HG03520 (cell line): Measurements from ENCODE around the gene PCNX2.

Source experiments
- ATAC-seq: cut with Tn5 transposase; IDR thresholded peaks from one replicate; pipeline ENCODE4 v1.9.1; 2021; ENCODE audit warnings: mild to moderate bottlenecking, moderate library complexity; ENCODE audit not compliant: unreplicated experiment

Gene PCNX2

GRCh38 chr1:233320023-233320422 lies 24.5 kb upstream of the PCNX2 start:
- ATAC-seq = no peak

- no peak for ATAC-seq
Measured at GRCh38 chr1:233319272-233319671, 23.7 kb upstream of the PCNX2 start.

GRCh38 chr1:233316473-233316872 lies 20.9 kb upstream of the PCNX2 start:
- no peak for ATAC-seq

GRCh38 chr1:233315718-233316301 lies 20.3 kb upstream of the PCNX2 start:
- ATAC-seq = no peak

DNA sequence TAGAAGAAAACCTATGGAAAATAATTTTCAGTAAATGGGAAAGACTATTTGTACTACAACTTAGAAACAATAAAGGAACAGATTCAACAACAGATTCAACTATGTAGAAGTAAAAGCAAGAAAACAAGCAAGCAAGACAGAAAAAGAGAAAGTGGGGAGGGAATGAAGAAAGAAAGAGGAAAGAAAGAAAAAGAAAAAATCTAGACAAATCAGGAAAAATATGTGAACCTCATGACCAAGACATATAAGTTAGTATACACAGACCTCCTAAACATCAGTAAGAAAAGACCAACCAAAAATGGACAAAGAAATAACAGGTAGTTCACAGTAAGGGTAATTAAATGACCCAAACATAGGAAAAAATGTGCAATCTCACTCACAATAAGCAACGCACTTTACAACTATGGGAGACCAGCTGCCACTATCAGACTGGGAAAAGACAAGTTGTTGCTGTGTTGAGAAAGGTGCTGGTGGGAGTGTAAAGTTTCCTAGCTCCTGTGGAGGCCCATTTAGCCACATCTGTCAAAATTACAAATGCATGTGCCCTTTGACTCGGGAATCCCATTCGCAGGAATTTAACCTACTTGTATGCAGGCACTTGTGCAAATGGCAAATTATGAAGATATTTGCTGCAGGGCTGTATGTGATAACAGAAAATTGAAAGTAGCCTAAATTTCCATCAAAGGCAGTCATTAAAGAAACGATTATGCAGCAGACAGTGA lies 18.1 kb upstream of the PCNX2 start:
- ATAC-seq = no peak

GRCh38 chr1:233304489-233305102 lies 9.1 kb upstream of the PCNX2 start:
- no peak for ATAC-seq

DNA sequence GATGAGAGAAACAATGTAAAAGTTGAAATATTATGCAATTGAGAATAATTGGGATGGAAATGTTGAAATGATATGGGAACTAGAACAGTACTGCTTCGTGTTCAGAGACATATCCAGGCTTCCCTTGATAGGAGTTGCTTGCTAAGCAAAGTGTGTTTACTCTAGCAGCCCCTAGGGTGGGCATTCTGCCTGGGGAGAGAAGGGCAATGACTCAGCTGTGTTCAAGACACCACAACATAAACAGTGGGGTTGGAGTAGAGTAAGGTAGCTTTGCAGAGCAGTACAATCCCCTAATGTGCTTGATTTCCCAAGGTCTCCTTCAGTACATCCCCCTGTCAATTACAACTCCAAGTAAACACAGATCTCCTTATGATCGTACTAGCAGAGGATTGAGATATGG lies 4.8 kb upstream of the PCNX2 start:
- no peak for ATAC-seq

DNA sequence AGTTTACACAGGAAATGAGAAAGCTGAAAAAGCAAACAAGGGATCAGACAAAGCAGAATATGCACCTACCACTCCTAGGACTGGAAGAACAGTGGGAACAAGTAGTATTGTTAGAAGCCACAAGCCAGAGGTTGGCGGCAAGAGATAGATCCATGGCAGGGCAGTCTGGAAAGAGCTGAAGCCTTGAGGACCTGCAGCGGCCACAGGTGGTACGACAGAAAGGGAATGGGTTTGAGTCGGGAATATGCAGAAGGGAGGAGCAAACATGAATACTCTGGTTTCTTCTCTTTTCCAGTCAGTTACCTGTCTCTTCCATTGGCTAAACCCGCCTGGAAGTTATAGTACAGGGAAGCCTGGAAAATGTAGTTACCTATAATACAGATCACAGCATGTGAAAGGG lies 3.9 kb upstream of the PCNX2 start:
- no peak for ATAC-seq

DNA sequence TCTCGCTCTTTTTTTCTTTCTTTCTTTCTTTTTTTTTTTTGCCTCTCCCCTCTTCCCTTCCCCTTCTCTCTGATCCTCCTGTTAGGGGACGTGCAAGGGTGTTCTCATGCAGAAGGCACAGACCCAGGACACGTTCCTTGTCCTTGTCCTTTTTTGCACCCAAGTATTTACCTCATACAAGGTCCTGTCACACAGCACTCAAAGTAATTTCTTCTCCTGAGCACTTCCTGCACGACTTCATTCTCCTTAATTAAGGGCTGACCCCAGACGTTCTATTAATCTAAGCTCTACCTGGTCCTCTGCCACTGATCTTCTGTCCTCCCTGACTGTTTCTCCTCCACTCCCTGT lies 424 bp upstream of the PCNX2 start:
- ATAC-seq = no peak

- peak; percentile 32 for ATAC-seq
Measured at GRCh38 chr1:233294913-233295236, 650 bp downstream of the PCNX2 start.

DNA sequence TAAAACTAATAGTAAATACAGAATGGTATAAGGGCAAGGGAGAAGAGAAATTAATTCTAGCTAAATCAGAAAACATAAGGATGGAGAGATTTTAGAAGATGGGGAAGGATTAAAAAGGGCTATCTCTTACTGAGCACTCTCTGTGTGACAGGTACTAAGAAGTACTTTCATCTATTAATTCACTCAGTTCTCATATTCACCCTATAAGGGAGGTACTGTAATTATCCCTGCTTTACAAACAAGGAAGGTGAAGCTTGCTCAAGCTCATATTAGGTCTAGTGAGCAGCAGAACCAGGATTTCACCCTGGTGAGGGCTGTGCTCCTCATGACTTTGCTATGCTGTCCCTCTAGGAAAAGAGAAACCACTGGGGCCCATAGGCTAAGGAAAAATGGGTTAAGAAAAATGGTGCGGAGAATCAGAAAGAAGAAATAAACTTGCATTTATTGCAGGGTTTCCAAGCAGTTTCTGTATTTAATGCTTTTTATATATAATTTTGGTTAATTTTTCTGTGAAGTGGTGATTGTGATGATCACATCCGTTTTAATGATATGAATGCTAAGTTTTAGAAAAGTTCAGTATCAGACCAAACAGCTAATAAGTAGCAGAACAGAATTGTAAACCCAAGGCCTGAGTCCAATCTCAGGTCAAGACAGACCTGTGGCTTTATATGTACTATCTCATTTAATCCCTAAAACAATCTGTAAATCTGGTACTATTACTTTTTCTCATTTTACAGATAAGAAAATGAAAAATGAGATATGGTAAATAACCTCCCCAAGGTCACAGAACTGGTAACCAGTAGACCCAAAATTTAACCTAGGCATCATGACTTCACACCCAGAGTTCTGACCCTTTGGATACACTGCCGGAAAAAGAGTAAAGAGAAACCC lies 1.7 kb downstream of the PCNX2 start:
- no peak for ATAC-seq

DNA sequence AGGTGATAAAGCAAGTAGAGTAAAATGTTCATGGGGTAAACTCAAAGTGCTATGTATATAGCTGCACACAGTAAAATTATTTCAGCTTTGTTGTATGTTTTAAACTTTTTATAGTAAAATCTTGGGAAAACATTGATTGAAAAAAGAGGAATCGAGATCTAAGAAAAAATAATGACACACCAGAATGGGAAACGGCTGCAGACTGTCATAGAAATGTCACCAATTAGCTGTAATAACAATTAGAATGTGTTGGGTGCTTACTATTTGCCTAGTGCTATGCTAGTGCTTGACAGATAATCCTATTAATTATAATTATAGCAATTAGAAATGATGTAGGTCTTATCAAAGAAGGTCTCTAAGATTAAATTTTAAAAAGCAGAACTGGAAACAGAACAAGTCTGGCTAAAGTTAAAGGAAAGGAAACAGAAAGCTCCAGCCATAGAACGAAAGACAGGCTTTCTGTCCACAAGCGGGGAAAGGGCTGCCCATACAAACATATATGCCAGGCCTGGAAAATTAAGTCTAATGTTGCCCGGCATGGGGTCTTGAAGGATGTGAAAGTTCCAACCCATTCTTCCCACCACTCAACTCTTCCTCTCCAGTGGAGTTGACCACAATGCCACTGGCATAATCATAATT lies 5.0 kb downstream of the PCNX2 start:
- ATAC-seq = no peak

DNA sequence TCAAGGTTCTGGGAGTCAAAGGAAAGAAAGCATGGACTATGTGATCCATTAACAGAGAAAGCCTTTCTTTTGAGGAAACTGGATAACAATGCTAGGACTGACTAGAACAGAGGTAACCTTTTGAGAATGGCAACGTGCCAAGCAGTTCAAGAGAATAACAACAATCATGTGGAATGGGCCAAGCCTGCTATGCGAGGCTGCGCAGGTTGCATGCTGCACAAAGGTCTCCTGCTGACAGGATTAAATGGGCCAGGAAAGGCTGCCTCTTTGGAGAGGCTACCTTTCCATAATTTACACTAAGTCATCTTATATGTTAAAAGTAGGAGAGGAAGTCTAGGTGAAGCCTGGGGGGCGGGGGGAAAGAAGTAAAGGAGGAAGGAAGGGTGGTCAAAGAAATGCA lies 5.8 kb downstream of the PCNX2 start:
- no peak for ATAC-seq

GRCh38 chr1:233282582-233282886 lies 13.0 kb downstream of the PCNX2 start:
- ATAC-seq = no peak

GRCh38 chr1:233281711-233282581 lies 13.6 kb downstream of the PCNX2 start:
- ATAC-seq = peak; percentile 84

GRCh38 chr1:233279971-233280370 lies 15.6 kb downstream of the PCNX2 start:
- ATAC-seq = no peak

- ATAC-seq = no peak
Measured at GRCh38 chr1:233278631-233279030, 16.9 kb downstream of the PCNX2 start.

DNA sequence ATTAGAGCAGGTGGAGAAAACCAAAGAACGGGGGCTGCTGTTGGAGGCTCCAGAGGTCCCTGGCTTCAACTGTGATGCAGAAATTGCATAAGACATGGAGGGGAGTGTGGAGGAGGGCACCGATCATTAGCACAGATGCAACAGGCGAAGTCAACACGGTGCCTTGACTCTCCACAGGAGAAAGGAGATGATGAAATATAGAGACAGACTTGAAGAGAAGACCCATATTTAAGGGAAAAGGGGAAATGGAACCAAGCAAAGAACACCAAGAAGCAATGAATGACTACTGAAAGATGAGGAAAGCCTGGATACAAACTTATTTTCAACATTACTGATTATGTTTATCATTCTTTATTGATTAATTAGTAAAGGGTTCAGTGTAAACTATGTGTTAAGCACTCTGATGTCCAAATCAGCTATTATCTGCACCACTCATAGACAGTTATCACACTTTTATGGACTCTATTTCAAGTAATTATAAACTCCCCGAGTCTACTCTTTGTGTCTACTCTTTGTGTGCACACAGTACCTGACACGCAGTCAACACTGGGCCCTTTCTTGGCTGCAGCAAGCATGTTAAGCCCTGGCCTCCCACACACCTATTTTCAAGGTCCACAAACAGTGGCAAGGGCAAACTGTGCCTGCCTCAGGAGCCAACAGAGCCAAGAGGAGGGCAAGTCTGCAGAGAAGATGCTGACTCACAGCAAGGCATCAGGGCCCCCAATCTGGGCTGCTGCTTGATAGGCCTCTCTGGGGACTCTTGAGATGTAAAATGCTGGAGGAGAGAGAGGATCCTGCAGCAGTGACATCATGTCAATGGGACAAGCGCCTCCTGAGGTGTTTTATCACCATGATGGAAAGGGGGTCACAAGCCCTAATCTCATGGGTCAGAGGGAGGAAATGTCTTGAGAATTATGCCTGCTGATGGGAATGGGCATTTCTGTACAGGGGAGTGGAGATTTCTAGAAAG lies 17.6 kb downstream of the PCNX2 start:
- no peak for ATAC-seq

GRCh38 chr1:233269656-233270055 lies 25.9 kb downstream of the PCNX2 start:
- ATAC-seq = no peak
